ENCODE measurements around the gene GREB1.

- TF ChIP-seq CTCF (IDR thresholded peaks at IDR 0.05), result no peak
- no peak for TF ChIP-seq POLR2A (IDR thresholded peaks at IDR 0.05)
- TF ChIP-seq EP300 (IDR thresholded peaks at IDR 0.05; ENCODE audit: low read depth), result no peak
These were observed 110.4 kb downstream of the GREB1 start for GRCh38 chr2:11644293-11644692.
